Activated T-helper 9 cell treated with anti-CD3 and anti-CD28 coated beads, Interleukin-2, amount 50 U/mL, for 16 hours (primary cell): ENCODE data around the gene BPIFB6.

Experiments used
- DNase-seq: peaks from one replicate; pipeline ENCODE4 v3.0.0-alpha.2; 2020; ENCODE audit warnings: low read depth

The BPIFB6 gene

DNA sequence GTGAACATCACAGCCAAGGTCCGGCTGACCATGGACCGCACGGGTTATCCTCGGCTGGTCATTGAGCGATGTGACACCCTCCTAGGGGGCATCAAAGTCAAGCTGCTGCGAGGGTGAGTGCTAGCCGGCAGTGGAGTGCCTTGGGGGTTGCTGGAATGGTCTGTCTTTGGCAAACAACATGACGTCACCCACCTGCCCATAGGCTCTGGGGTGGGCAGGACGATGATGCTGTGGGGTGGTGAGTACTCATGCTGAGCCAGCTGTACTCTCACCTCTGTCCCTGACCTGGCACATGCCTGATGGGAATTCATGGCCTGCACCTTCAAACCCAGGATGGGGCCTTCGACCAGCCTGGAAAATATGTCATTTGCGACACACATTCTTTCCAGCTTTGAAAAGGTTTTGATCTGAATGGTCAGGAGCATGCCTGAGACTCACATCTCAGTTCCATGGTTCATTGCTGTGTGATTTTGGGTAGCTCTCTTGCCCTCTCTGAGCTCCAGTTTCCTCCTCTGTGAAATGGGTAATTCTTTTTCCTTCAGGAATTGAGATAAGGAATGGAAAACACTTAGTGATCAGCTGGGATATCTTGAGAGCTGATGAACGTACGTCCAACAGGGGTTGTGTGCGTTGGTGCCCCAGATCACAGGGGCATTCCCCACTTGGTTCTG, 54.7 kb downstream of the BPIFB6 start:
- no peak for DNase-seq

DNA sequence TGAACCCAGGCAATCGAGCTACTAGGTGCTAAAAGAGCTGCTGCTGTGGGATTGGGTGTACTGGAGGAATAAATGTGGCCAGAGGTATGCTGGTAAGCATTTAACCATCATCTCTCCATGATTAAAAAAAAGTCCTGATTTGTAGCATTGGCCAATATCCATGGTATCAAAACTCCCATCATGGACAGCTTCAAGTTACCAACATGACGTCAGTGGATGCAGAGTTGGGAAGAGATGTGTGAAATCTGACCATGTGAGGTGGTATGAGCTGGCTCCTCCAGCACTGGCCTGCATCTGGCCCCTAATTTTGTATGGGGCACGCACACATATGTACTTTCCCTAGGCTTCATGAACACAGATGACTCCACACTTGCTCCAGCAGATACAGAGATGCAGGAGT, 59.7 kb downstream of the BPIFB6 start:
- DNase-seq: no peak

DNA sequence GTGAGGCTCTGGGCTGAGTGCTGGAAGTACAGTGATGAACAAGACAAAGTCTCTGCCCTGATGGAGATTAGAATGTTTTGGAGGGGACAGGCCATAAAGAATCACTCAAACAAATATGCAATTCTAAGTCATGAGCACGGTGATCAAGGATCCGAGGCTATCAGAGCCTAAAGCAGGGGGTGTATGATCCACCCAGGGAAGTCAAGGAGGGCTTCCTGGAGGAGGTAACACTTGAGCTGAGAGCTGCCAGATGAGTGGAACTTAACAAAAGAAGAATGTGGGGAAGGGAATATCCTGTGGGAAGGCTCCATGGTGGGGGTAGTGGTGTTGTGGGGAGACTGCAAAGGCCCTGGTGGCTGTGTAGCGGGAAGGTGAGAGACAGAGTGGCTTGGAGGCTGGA, 60.2 kb downstream of the BPIFB6 start:
- DNase-seq: no peak

DNA sequence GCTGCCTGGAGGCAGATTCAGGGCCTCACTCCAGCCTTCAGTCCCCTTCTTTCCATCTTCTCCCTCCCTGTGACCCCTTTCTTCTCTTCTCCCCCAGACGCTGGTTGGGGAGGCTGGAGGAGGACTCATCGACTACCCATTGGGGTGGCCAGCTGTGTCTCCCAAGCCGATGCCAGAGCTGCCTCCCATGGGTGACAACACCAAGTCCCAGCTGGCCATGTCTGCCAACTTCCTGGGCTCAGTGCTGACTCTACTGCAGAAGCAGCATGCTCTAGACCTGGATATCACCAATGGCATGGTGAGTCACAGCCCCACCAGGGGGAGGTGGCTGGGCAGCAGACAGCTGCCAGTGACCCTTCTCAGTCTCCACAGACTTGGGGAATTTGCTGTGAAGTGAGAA, 60.9 kb downstream of the BPIFB6 start:
- no peak for DNase-seq

DNA sequence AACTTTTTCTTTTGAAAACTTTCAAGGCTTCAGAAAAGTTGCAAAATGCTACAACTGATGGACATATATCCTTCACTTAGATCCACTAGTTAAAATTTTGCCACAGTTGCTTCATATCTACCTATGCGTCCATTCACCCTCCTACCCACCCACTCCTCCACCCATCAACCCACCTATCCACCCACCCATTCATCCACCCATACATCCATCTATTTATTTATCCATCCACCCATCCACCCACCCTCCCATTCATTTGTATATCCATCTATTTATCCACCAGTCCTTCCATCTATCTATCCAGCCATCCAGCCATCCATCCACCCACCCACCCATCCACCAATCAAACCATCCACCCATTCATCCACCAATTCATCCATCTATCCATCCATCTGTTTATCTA, 61.6 kb downstream of the BPIFB6 start:
- no peak for DNase-seq

DNA sequence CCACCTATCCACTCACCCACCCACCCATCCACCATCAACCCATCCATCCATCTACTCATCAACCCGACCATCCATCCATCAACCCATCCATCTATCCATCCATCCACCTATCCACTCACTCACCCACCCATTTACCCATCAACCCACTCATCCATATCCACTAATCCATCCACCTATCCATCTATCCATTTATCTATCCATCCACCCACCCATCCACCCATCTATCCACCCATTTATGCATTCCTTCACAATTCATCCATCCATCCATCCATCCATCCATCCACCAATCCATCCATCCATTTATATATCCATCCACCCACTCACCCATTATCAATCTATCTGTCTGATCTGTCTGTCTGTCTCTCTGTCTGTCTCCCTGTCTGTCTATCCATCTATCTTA, 62.1 kb downstream of the BPIFB6 start:
- DNase-seq: no peak
